Stimulated activated CD4-positive, alpha-beta T cell treated with anti-CD3 and anti-CD28 coated beads, Interleukin-2, amount 100 ng/mL, for 24 hours (primary cell): ENCODE results near the gene DPPA3.
"Not testable (repeated sequence)": the region's sequence is repeated elsewhere in the genome, so short reads cannot be mapped to it uniquely, and the experiment has no call there.

Experiments
- DNase-seq, 2 donors: peaks; one replicate each; pipeline ENCODE4 v3.0.0-alpha.2; 2020

DPPA3 gene

GRCh38 chr12:7711133-7711532 is at the start of gene DPPA3:
Gene DPPA3, plus strand, starts transcription at chr12:7711433. Its CDS starts 138 bp downstream, at chr12:7711571.
- DNase-seq: no peak

GRCh38 chr12:7661741-7662140 is 49.5 kb upstream of the DPPA3 start:
- DNase-seq: no peak

- no peak for DNase-seq
Measured at GRCh38 chr12:7666595-7666994, 44.6 kb upstream of the DPPA3 start.

- DNase-seq: no peak
Measured at GRCh38 chr12:7667125-7667524, 44.1 kb upstream of the DPPA3 start.

- DNase-seq: no peak
Measured at GRCh38 chr12:7668171-7668570, 43.1 kb upstream of the DPPA3 start.

- DNase-seq: not testable (repeated sequence)
Measured at GRCh38 chr12:7675455-7675854, 35.8 kb upstream of the DPPA3 start.

GRCh38 chr12:7677432-7677888 is 33.8 kb upstream of the DPPA3 start:
- not testable (repeated sequence) for DNase-seq

- no peak for DNase-seq
Measured at GRCh38 chr12:7678744-7679143, 32.5 kb upstream of the DPPA3 start.

GRCh38 chr12:7679251-7680045 is 31.8 kb upstream of the DPPA3 start:
- DNase-seq: no peak

- no peak for DNase-seq
Measured at GRCh38 chr12:7681535-7681934, 29.7 kb upstream of the DPPA3 start.

GRCh38 chr12:7693793-7694192 is 17.4 kb upstream of the DPPA3 start:
- no peak for DNase-seq

- DNase-seq: no peak
Measured at GRCh38 chr12:7694556-7695236, 16.5 kb upstream of the DPPA3 start.

- DNase-seq: no peak
Measured at GRCh38 chr12:7695237-7695560, 16.0 kb upstream of the DPPA3 start.

- DNase-seq: no peak
Measured at GRCh38 chr12:7695566-7696197, 15.6 kb upstream of the DPPA3 start, which contains the start of gene GDF3. Gene GDF3, minus strand, starts transcription at chr12:7695775. Its CDS starts 47 bp downstream, at chr12:7695728.

- DNase-seq: no peak
Measured at GRCh38 chr12:7705846-7706245, 5.4 kb upstream of the DPPA3 start.

GRCh38 chr12:7709969-7710675 is 1.1 kb upstream of the DPPA3 start:
- DNase-seq: no peak

GRCh38 chr12:7712841-7713442 is 1.7 kb downstream of the DPPA3 start:
- DNase-seq: no peak

GRCh38 chr12:7716381-7716780 is 5.1 kb downstream of the DPPA3 start:
- no peak for DNase-seq

- DNase-seq: no peak
Measured at GRCh38 chr12:7719946-7720730, 8.9 kb downstream of the DPPA3 start.

GRCh38 chr12:7723926-7724325 is 12.7 kb downstream of the DPPA3 start:
- no peak for DNase-seq

- DNase-seq: no peak
Measured at GRCh38 chr12:7729746-7730145, 18.5 kb downstream of the DPPA3 start.

GRCh38 chr12:7730984-7731383 is 19.8 kb downstream of the DPPA3 start:
- not testable (repeated sequence) for DNase-seq
